UCSD-AML1 (cell line): Measurements from ENCODE around the gene PPFIBP1.
"Not testable (repeated sequence)": the region's sequence is repeated elsewhere in the genome, so short reads cannot be mapped to it uniquely, and the experiment has no call there.

Experiments
- DNase-seq: peaks from one replicate; lab custom pipeline; 2025; ENCODE audit not compliant: unreplicated experiment; lab: John Stamatoyannopoulos, UW

The PPFIBP1 gene

DNA sequence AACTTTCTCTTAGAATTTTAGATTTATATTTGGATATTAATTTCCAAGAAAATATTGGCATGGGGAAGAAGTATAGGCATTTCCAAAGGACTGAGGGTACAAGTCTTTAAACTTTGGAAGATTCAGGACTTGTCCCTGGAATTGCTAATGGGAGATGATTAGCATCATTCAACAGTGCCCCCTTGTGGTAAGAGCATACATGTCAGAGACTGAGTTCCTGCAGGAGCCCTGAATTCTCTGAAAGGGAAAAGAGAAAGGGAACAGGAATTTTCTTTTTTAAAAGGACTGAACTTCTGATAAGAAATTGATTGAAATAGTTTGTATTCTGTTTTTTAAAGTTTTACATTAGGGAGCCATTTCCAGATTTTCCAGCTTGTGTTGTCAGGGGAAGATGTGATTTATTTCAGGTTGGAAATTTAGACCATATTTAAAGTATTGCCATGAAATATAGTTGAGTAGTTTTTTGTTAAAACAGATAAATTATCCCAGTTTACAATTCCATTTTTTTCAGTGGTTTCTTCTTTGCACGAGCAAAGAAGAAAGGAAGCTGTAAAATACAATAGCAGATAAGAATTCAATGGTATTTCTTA is 128.3 kb downstream of the PPFIBP1 start:
- DNase-seq: no peak

DNA sequence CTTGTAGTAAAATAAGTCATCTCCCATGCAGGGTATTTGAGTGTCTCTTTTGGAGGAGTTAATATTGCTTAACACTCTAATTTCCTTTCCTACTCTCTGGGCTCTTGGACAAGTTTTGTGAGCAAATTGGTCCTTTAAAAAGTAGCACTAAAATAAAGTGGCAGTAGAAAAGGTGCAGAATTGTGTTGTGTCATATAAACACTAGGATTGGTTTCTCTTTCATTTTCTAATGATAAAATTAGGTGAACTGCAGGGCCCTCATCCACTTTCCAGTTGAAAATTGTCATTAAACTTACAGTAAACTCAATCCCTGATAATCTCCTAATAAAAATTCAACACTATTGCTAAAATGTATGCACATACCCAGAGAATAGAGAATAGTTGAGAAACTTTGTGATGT is 129.7 kb downstream of the PPFIBP1 start:
- DNase-seq: no peak

DNA sequence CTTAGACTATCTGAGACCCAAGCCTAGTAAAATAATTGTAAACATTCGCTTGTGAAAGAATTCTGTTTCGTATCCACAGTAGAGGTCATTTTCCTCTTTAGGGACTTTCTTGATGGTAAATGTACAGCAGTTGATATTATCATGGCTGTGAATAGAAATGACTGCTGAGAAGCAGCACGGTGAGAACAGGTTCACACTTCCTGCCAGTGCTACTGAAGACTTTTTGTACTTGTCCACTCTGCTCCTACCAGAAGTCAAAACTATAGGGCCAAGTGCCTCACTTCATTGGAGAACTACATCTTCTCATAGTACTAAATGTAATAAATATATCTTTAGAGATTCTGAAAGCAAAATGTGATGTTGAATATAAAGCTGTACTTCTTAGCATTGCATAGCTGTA is 131.5 kb downstream of the PPFIBP1 start:
- DNase-seq: not testable (repeated sequence)

DNA sequence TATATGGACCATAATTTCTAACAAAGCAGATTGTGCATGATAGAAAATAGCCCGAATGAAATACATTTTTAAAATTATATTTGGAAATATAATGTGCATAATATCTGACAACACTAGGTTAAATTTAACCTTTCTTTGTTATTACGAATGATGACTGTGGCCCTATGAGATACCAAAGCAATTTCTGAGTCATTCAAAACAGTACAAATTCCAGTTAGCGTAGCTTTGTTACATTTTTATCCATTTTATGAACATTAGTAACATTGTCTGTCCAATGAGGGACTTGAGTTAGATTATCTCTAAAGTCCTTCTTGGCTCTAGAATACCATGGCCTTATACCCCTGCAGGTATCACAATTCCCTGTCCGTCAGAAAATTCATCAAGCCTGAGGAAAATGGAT is 133.3 kb downstream of the PPFIBP1 start:
- DNase-seq: no peak

DNA sequence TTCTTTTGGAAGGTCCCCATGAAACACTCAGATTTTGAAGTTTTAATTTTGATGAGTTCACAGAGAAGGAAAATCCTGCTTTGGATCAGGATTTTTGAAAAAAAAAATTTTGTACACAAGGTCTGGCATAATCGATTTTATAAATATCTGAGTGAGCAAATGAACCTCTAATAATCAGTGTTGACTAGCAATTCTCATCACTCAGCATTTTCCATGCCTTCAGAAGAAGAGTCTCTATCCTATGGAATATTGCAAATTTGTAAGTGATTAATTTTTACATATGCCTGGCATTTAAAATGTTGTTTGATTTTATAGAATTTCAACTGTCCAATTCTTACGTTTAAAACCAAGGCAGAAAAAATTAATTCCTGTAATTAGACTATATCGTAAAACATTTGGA is 141.7 kb downstream of the PPFIBP1 start:
- no peak for DNase-seq

DNA sequence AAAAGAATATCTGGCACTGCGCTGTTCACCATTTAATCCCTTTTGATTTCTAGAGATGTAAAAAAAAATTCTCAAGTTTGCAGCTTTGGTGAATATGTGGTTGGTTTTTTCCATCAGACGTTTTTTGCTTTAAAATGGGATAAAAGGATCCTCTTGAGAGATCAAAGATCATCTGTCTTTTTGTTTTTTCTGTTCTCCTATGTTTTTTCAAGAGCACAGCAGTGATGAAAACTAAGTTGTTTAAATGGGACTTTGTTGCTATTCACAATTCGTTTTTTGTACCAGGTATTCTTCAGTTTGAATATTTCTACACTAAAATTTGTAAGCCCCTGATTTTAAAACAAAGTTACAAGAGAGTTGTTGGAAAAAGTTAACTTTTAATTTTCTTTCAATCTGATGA is 142.5 kb downstream of the PPFIBP1 start:
- DNase-seq: no peak

DNA sequence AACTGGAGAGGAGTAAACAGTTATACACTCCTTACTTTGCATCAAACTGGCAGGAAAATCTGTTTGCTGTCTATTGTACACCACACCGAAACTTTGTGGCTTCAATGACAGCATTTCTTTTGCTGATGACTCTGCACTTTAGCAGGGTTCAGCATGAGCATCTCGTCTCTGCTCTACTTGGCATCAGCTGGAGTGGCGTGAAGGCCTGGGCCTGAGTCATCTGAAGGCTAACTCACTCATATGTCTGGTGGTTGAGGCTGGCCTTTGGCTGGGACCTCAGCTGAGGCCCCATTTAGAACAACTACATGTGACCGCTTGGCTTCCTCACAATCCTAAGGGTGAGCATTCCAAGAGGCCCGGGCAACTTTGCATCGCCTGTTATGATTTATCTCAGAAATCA is 143.5 kb downstream of the PPFIBP1 start:
- peak; percentile 10 for DNase-seq

DNA sequence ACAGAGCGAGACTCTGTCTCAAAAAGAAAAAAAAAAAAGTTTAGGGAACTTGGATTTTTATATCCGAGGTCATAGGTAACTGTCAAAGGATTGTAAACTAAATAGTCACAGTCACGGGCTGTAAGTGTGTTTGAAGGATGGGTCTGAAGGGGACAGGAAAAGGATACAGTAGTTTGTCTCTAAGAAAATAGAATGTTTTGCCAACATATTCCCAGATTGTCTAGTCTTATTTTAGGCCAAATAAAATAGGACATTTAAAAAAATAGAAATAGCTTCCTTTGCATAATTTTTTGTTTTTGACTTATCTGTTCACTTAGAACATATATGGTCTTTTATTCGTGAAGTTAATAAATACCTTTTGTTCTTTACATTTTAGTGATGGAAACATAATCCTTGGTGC is 148.0 kb downstream of the PPFIBP1 start:
- no peak for DNase-seq

DNA sequence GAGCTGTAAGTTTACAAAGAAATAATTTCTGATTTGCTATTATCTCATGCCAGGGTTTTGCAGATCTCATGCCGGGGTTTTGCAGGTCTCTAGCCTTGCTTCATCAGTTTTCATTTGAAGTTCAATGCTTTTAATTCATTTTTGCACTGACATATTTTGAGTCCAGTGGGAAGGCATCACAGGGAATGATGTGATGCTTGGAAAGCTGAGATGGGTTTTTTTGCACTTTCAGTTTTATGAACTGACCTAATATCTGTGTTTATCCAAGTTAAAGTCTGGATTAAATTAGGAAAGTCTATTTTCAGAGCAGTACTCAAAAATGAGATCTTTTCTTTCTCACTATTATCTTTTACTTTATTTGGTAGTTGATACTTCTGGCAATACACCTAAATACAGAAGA is 148.6 kb downstream of the PPFIBP1 start:
- no peak for DNase-seq

DNA sequence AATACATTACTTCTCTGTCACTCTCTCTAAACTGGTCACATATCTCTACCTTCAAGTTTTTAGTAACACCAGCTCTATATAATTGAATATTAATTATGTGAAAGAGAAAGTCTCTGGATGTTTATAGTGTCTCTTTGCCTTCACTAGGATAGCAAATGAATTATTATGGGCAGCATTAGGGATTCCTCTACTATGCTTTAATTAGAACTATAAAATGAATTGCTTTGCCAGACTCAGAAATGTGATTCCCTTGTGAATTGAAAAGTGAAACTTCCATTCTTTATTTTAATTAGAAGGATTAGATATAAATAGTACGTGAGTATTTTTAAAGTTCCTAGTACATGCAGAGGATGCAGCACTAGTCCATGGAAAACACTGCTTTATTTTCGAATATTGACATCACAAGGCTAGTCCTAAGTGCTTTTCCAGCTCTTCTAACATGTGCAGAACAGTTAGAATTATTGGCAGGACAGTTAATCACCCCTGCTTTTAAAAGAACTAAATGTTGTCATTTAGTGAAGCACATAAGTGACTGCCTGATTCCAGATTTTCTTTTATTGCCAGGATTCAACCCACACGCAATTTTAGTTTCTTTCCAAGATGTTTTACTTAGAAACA is 149.2 kb downstream of the PPFIBP1 start:
- no peak for DNase-seq

DNA sequence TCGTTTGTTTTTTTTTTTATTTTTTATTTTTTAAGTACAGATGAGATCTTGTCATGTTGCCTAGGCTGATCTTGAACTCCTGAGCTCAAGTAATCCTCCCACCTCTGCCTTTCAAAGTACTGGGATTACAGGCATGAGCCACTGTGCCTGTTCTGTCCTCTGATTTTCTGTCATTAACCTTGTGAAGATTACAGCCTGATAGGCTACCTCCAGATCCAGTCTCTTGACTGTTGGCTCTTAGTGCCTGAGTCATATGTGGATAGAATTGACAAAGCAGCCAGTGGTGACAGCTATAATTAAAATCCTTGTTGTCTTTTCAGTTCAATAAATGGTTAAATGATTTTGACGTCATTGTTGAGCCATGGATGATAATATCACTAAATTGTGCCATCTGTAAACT is 151.0 kb downstream of the PPFIBP1 start:
- DNase-seq: no peak

DNA sequence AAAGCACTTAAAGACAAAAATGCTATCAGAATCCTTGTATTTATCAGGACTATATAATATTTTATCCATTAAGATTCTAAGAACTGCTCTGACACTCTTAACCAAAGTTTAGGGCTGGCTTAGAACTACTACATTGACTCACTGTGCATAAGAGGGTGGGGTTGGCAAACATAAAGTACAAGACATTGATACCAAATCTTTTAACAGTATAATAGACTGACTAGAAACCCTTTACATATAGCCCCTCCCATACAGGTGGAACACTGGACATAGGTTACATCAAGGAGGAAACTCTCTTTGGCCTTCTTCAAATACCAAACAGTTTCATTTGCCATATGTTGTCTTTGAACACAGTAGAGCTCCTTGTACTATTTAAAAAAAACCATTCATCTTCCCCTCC is 156.6 kb downstream of the PPFIBP1 start:
- DNase-seq: no peak

DNA sequence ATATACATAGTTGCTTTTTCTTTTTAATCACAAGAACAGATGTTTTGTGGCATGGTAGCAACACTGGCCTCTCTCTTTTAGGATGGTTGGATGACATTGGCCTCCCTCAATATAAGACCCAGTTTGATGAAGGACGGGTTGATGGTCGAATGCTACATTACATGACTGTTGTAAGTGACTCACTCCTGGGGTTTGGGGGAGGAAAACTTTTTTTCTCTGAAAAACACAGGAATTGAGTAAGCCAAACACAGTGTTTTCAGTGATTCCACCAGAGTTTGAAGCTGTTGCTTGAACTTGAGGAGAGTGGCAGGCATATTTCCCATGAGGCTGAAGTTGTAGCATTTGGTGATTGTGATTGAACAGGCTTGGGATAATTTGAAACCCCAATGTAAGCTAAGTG is 158.5 kb downstream of the PPFIBP1 start:
- DNase-seq: no peak

DNA sequence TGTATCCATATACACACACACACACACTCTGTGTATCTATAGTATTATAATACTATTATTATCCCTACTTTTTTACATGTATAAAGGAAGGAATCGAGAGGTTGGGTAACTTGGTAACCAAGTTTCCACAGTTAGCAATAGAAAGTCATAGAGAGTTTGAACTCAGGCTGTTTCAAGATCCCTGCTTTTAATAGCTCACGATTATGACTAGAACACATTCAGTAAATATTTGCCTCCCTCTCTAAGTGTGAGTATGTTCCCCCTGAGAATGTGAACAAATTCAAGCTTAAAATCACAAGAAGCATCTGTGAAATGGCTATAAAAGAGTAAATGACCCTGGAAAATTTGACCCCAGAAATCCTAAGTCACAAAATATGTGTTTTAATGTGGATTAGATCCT is 161.3 kb downstream of the PPFIBP1 start:
- no peak for DNase-seq

DNA sequence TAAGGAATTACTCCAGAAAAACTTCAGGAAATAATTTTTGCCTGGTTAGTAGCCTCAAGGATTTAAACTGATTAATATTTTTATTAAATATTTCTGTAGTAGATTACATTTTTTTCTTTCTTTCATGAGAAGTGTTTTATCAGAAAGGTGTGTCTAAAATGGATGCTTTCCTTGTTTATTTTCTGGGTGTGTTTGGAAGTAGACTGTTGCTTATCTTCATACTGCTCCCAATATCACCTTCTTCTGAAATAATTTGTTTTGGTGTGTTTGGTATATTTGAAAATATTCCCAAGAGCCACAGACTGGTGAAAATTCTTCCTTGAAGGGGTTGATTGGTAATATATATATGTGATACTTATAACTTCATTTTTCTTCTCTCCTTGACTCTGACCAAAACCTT is 162.1 kb downstream of the PPFIBP1 start:
- no peak for DNase-seq

DNA sequence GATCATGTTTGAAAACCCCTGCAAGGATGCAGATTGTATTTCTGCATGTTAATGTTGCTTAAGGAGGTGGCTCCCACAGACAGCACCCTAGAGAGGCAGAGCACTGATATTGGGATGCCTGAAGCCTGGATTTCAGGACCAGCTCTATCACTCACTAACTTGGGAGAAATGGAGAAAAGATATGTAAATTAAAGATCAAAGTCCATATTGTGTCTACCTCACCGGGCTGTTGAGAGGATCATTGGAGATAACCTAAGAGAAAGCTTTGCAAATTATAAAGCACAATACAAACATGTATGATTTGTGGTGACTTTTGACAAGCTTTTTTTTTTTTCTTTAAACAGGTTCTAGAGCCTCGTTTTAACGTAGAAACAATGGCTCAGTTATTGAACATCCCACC is 164.7 kb downstream of the PPFIBP1 start:
- DNase-seq: no peak

DNA sequence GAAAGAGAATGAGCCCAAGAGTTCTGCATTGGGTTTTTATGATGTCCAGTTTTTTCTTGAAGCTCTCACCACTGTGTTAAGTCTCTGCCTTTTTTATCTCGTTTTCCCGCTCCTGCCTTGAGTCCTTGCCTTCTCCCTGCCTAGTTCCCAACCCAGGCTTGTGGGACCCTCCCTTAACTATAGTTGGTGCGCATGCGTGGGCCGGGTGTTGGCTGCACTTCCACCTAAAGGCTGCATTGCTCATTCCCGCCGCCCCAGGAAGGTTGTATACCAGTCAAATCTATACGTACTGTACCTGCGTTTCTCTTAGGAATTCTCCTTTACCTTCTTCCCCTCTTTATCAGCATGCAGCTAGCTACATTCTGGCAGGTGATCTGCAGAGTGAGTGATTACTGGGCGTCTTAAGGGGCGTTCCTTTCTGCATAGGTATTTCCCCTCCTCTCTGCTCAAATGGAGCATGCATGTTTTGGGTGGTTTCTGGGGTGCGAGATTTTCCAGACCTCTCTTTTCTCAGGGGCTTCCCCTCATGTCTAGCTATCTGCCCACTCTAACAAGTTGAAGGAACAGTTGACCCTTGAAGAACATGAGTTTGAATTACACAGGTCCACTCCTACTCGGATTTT is 165.7 kb downstream of the PPFIBP1 start:
- no peak for DNase-seq

DNA sequence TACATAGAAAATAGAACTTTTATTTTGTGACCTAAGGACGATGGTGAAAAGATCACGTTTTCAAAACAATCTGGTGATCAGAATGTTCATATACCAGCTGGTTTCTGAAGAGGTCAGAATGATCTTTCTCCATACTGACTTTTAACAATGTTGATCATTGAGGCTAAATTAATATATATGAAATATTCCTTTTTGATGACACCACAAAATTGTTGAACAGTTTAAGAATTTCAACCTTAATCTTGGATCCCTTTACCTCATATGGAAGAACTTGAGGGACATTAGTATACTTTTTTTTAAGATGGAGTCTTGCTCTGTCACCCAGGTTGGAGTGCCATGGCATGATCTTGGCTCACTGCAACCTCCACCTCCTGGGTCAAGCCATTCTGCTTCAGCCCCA is 169.4 kb downstream of the PPFIBP1 start:
- no peak for DNase-seq

DNA sequence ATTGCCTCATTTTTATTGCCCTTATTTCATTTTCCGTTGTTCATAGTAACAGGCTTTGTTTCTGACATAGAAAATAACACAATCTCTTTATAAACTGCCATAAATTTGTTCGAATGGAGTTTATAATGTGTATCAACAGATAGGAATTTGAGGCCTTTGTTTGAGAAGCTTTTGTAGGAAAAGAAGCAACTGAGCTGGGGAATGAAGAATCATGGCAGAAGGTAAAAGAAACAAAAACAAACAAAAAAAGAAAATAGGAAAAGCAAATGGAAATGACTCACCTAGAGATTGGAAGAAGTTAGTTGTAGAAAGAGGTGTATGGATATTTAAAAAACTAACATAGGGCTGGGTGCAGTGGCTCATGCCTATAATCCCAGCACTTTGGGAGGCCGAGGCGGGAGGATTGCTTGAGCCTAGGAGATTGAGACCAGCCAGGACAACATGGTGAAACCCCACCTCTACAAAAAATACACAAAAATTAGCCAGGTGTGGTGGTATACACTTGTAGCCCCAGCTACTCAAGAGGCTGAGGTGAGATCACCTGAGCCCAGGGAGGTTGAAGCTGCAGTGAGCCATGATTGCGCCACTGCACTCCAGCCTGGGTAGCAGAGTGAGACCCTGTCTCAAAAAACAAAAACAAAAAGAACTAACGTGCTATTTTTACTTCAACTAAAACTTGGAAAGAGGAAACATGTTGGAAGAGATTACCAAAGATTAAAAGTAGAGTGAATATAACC is 171.7 kb downstream of the PPFIBP1 start:
- no peak for DNase-seq

DNA sequence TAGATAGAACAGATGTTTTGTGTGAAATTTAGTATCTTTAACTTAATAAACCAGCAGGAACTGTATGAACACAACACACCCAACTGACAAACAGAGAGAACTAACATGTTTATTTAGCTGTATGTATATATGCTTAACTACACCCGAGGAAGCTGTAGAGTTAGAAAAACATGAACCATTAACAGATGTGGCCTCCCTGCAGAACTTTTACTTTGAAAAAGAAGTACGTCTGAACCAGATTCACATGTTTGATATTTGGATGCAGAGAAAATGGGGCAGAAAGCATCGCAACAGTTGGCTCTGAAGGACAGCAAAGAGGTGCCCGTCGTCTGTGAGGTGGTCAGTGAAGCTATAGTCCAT is 172.3 kb downstream of the PPFIBP1 start, which contains the start of gene REP15:
Gene REP15 (plus strand): TSS at position 155 of the 360 bp plus-strand sequence. CDS start 116 bp downstream, at position 271.
- DNase-seq: no peak

DNA sequence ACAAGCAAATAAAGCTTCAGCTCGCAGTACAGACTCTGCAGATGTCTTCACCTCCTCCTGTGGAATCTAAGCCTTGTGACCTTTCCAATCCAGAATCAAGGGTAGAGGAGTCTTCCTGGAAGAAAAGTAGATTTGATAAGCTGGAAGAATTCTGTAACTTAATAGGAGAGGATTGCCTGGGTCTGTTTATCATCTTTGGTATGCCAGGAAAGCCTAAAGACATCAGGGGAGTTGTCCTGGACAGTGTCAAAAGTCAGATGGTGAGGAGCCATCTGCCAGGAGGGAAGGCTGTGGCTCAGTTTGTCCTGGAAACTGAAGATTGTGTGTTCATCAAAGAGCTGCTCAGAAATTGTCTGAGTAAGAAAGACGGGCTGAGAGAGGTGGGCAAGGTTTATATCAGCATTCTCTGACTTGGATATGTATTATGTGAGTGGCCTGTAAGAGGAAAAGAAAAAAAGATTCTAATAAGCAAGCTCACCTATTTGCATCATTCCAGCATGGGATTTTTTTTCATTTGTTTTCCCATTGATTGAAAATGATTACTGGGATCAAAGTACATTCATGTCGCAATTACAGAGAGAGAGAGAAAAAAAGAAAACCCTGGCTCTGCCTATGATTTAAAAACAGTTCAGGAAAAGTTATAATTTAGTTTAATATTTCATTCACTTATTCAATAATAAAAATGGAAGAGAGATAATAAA is 173.0 kb downstream of the PPFIBP1 start:
- DNase-seq: no peak
